Heart left ventricle (tissue), 16 donors: ENCODE results near the gene KDELR1. TPM values are rescaled to one million over a fixed set of nuclear protein-coding genes. Genes with fewer than 3 reads are reported as not detected.

Experiments used
- ATAC-seq, 4 donors: fragments of 200-7000 bp; cut with Tn5 transposase; one replicate each; pipeline ENCODE4 v1.9.1; 2020 to 2022; ENCODE audit warnings: moderate library complexity in 4 of 4, mild to moderate bottlenecking in 3 of 4, moderate number of reproducible peaks in 1 of 4
- DNase-seq, 5 donors: peaks; one replicate each; pipeline ENCODE4 v3.0.0-alpha.2; 2020
- H3K27ac ChIP-seq, 12 donors: fragments of 200-600 bp; sonication (generic) in 4 of 12; one replicate each; pipeline versions ENCODE4 v1.5.0 to v1.8.0; 2016 to 2022; ENCODE audit warnings: mild to moderate bottlenecking in 2 of 12
- H3K27me3 ChIP-seq, 9 donors: fragments of 200-600 bp; sonication (generic) in 2 of 9; one replicate each; pipeline versions ENCODE4 v1.5.1 to v1.8.0; 2016 to 2022; ENCODE audit warnings: mild to moderate bottlenecking in 3 of 9
- H3K36me3 ChIP-seq, 9 donors: fragments of 200-600 bp; sonication (generic) in 2 of 9; one replicate each; pipeline versions ENCODE4 v1.5.0 to v1.8.0; 2018 to 2022; ENCODE audit warnings: mild to moderate bottlenecking in 2 of 9
- H3K4me1 ChIP-seq, 12 donors: fragments of 200-600 bp; sonication (generic) in 4 of 12; one replicate each; pipeline versions ENCODE4 v1.5.0 to v1.8.0; 2016 to 2022; ENCODE audit warnings: mild to moderate bottlenecking in 3 of 12
- H3K4me3 ChIP-seq, 12 donors: fragments of 200-600 bp; sonication (generic) in 4 of 12; one replicate each; pipeline versions ENCODE4 v1.5.0 to v1.8.0; 2017 to 2022; ENCODE audit warnings: mild to moderate bottlenecking in 9 of 12, moderate library complexity in 4 of 12
- H3K9me3 ChIP-seq, 12 donors: fragments of 200-600 bp; sonication (generic) in 4 of 12; one replicate each; pipeline versions ENCODE4 v1.5.0 to v1.8.0; 2016 to 2022; ENCODE audit warnings: mild to moderate bottlenecking in 1 of 12
- CTCF ChIP-seq, 12 donors: fragments of 200-600 bp; sonication (generic) in 4 of 12; IDR thresholded peaks; one replicate each; pipeline versions ENCODE4 v1.5.0 to v1.8.0; 2018 to 2022; ENCODE audit warnings: antibody characterized with exemption in 12 of 12, mild to moderate bottlenecking in 5 of 12
- POLR2A ChIP-seq, 2 donors: fragments of 450-650 bp; IDR thresholded peaks; one replicate each; pipeline ENCODE4 v1.6.1; 2017; ENCODE audit warnings: antibody characterized with exemption in 2 of 2, mild to moderate bottlenecking in 2 of 2, moderate library complexity in 2 of 2
- WGBS, 4 donors: extraction: QIAGEN DNeasy Blood & Tissue Kit in 2 of 4; methylation state at CpG; one replicate each; pipeline versions ENCODE4 v1.1.5 to v1.1.7; 2013 to 2018; 5-methylcytosine and 5-hydroxymethylcytosine counted together
- intact Hi-C, 10 donors: fragments of 100-400 bp; cut with DNase I; formaldehyde crosslinking; loops; one replicate each; pipeline versions ENCODE4 v1.11.1 to v1.14.2; 2022
- polyA plus RNA-seq, 2 donors: library from polyadenylated mRNA; stranded (reverse); fragments of 200-250 nt; gene quantifications; one replicate each; pipeline ENCODE4 v1.2.3, GENCODE V29; 2013
- total RNA-seq, 9 donors: library from RNA; depleted of rRNA in 2 of 9; stranded (reverse); fragments of >200 nt in 2 of 9; fragmentation: NEBNext Ultra II Directional in 3 of 9; extraction: Animal tissue kit (Norgen Biotek cat#: 25700) in 3 of 9; gene quantifications; one replicate each; pipeline versions ENCODE4 v1.1.0 to v1.2.4, GENCODE V29; 2016 to 2023
- donor health status: ischemic (EF 13 %, LVEDD 7.1; RV severe dilation, severe dysfunction).
- donor health status: healthy with polysubstance abuse.
- donor health status: DM: no; HTN: yes; CAD: no.
- donor health status: DM: no; HTN: no; CAD: no.
- donor health status: ischemic (EF 25% LVEDD 6.9; RV normal size, moderate dysfunction).
- donor health status: ischemic (EF 25% LVEDD 5.7; RV mildly dilated, moderate dysfunction).
- donor health status: healthy.
- donor health status: DM: yes; HTN: yes; CAD: no.
- donor health status: ischemic (EF 35%, LVEDD 5.7; RV mildly dilated, moderate dysfunction).
- donor health status: nonischemic (EF 11% LVEDD 7.7; RV severe dilation, severe dysfunction).
- donor health status: DM: yes; HTN: yes; CAD: no.
- donor health status: PGD.
- donor health status: ischemic (EF 29% LVEDD 5.4; RV normal size, mild dysfunction).
- donor health status: nonischemic (EF 23%, LVEDD 6.1; RV moderate dilation, normal function).

Gene KDELR1
- total and polyA plus RNA-seq, 11 donors: 60.0 to 113 (median 79.1) TPM

GRCh38 chr19:48354332-48354992 lies 36.9 kb downstream of the KDELR1 start:
- ATAC-seq (no peak), DNase-seq (no peak)
- H3K4me1 ChIP-seq: no peaks in the 10 kb centered on the region
- no peaks in the 10 kb centered on the region for H3K27me3 ChIP-seq
- WGBS, 4 donors: 91 to 95% (median 93%) methylated on average over 15 of the region's 15 CpGs
- intact Hi-C loops: no loop called here
- no peaks in the 10 kb centered on the region for H3K9me3 ChIP-seq
- TF ChIP-seq CTCF (IDR thresholded peaks at IDR 0.05): no peak
- TF ChIP-seq POLR2A (IDR thresholded peaks at IDR 0.05): no peak
- peaks cover 0 to 5% (median 0%) of the 10 kb centered on the region in 9 donors for H3K36me3 ChIP-seq
- no peak overlapping the region for H3K27ac ChIP-seq
- no peak overlapping the region for H3K4me3 ChIP-seq

GRCh38 chr19:48353677-48354076 lies 37.7 kb downstream of the KDELR1 start:
- TF ChIP-seq CTCF (IDR thresholded peaks at IDR 0.05) (no peak), POLR2A (IDR thresholded peaks at IDR 0.05) (no peak)
- no peak overlapping the region for H3K27ac ChIP-seq
- H3K4me3 ChIP-seq: no peak overlapping the region
- peaks cover 0 to 4% (median 0%) of the 10 kb centered on the region in 9 donors for H3K36me3 ChIP-seq
- ATAC-seq (no peak), DNase-seq (no peak)
- H3K4me1 ChIP-seq: no peaks in the 10 kb centered on the region
- whole genome bisulfite sequencing, 4 donors: 84 to 91% (median 90%) methylated on average over 5 of the region's 5 CpGs
- intact Hi-C loops: no loop called here
- no peaks in the 10 kb centered on the region for H3K27me3 ChIP-seq
- H3K9me3 ChIP-seq: no peaks in the 10 kb centered on the region

GRCh38 chr19:48351341-48351752 lies 40.0 kb downstream of the KDELR1 start:
- TF ChIP-seq POLR2A (IDR thresholded peaks at IDR 0.05) (no peak), CTCF (IDR thresholded peaks at IDR 0.05) (peak; percentile 49 to 82 (median 69))
- H3K4me3 ChIP-seq: no peak overlapping the region
- no peaks in the 10 kb centered on the region for H3K27me3 ChIP-seq
- DNase-seq (peak; percentile 50 to 83 (median 67)), ATAC-seq (peak in 3 of 4 donors; percentile 71 to 78 (median 74))
- H3K9me3 ChIP-seq: no peaks in the 10 kb centered on the region
- H3K4me1 ChIP-seq: peaks cover 0 to 10% (median 3%) of the 10 kb centered on the region in 12 donors
- H3K36me3 ChIP-seq: peaks cover 0 to 4% (median 0%) of the 10 kb centered on the region in 9 donors
- intact Hi-C loops: no loop called here
- 51 to 66% (median 58%) methylated on average over 8 of the region's 8 CpGs for WGBS, 4 donors
- no peak overlapping the region for H3K27ac ChIP-seq

- Histone ChIP-seq H3K27me3 (no peaks in the 10 kb centered on the region), H3K36me3 (peaks cover 0 to 4% (median 0%) of the 10 kb centered on the region in 9 donors), H3K4me1 (peaks cover 0 to 10% (median 3%) of the 10 kb centered on the region in 12 donors), H3K4me3 (no peak overlapping the region), H3K9me3 (no peaks in the 10 kb centered on the region), H3K27ac (no peak overlapping the region)
- intact Hi-C loops: no loop called here
- ATAC-seq: peak in 1 of 4 donors; percentile 5
- 86 to 95% (median 87%) methylated on average over 5 of the region's 5 CpGs for WGBS, 4 donors
- DNase-seq: no peak
- no peak for TF ChIP-seq CTCF (IDR thresholded peaks at IDR 0.05)
- no peak for TF ChIP-seq POLR2A (IDR thresholded peaks at IDR 0.05)
Measured at GRCh38 chr19:48350856-48351255, 40.5 kb downstream of the KDELR1 start.
